ENCODE results near the gene MSI2.

MSI2 gene

DNA sequence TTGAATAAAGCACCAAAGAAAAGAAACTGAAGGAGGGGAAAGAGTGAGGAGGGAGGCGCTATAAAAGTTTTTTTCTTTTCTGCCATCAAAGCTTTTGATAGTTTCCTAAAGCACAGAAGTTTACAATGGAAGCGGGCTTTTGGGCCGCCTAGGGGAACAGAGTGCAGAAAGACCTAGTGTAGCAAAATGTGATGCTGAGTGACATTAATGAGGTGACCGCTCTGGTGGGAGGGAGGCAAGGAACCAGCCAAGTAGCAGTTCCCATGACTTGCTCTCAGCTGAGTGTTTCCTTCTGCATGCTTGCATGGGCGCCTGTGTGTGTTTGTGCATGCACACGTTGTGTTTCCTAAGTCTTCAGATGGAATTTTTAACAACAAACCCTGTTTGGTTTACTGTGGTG, 15.5 kb downstream of the MSI2 start:
- no peak for DNase-seq

- no peak for DNase-seq
Observed at GRCh38 chr17:57273490-57273889, 17.2 kb downstream of the MSI2 start.

DNA sequence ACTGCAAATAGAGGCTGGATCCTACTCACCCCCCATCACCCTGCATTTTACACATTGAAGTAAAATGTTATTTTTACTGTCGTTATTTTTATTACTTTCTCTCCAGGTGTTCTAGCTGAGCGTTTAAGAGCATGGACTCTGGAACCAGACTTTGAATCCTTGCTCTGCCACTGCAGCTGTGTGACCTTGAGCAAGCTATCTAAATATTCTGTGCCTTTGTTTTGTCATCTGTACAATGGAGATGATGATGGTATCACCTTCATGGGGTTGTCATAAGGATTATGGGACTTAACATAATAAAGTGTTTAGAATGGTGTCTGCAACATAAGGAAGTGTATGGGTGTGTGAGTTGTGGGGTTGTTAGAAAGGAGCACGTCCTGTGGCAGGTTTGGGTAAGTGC, 17.8 kb downstream of the MSI2 start:
- no peak for DNase-seq

- DNase-seq = no peak
Observed at GRCh38 chr17:57275071-57275764, 18.9 kb downstream of the MSI2 start.

- DNase-seq = no peak
Observed at GRCh38 chr17:57276621-57277020, 20.3 kb downstream of the MSI2 start.

- no peak for DNase-seq
Observed at GRCh38 chr17:57277923-57278604, 21.7 kb downstream of the MSI2 start.

- no peak for DNase-seq
Observed at GRCh38 chr17:57278740-57279387, 22.5 kb downstream of the MSI2 start.

GRCh38 chr17:57279432-57279831, 23.1 kb downstream of the MSI2 start:
- DNase-seq = no peak

- no peak for DNase-seq
Observed at GRCh38 chr17:57281887-57282286, 25.6 kb downstream of the MSI2 start.

- DNase-seq = no peak
Observed at GRCh38 chr17:57282296-57282695, 26.0 kb downstream of the MSI2 start.

DNA sequence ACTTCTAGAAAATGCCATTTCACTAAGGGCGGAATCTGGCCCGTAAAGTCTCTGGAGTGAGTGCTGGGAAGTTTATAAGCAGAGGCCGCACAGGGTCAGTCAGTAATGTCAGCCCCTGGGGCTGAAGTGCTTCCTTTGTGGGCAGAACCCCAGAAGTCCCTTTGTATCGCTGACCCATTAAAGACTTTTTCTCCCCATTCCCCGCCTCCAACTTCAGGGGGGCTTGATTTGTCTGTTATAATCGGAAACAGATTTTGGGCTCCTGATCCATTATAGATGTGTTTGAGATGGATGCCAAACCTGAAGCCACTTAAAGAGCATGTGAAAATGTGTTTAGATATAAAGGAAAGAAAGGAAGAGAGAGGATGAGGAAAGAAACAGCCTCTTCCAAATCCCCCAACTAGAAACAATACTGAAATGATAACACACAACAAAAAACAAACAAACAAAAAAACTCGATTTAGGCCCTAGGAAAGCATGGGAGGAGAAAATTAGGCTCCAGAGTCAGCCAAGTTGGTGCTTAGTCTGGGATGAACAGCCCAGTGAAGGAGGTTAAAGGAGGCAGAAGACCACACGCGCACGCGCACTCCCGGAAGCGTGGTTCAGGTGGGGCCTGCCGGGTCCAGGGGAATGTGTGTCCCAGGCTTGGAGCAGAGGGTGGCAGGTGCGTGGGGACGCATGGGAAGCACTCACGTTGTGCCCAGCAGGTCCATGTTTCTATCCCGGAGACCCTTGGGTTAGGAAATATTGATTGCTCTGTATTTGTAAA, 27.1 kb downstream of the MSI2 start:
- DNase-seq = no peak

GRCh38 chr17:57284583-57284982, 28.3 kb downstream of the MSI2 start:
- no peak for DNase-seq

DNA sequence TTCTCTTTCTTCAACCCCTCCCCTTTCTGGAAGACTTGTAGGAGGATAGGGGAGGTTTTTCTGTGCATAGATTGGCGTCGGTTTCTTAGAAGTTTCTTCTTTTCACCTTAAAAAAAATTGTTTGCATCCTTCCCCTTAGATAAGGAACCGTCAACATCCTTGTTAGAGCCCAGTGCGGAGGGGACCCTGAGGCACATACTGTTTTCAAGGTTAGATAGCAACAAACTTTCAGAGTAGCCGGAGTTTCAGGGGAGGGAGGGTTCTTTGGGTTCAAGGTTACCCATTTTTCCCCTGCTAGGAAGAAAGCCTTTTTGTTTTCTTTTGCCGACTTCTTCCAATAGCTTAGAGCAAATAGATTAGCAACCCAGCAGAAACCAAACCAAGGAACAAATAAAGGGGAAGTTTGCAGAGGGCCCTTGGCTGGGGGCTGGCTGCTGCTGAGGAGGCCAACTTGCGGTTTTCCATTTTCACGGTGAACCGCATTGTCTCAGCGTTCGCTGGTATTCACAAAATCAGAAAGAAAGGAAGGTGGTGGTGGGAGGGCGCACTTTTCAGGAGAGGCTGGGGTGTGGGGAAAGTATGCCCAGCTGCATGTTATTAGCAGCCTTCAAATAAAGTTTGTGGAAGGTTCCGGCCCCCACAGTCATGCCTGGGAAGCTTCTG, 28.8 kb downstream of the MSI2 start:
- DNase-seq = no peak

DNA sequence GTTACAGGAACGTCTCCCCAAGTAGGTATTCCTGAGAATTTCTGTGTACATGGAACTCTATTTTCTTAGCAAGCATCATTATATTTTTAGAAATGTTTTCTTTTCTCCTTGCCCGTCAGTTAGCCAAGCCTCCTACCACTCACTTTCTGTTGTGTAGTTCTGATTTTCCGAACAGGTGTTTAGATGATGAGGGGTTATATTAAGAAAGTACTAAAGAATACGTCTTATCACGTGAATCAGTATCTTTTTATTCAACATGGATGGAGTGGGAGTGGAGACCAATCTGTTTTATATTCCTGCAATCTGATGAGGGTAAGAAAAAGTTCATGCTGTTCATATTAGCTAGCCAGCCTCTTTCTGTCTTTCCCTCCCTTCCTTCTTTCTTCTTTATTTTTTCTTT, 29.4 kb downstream of the MSI2 start:
- no peak for DNase-seq

DNA sequence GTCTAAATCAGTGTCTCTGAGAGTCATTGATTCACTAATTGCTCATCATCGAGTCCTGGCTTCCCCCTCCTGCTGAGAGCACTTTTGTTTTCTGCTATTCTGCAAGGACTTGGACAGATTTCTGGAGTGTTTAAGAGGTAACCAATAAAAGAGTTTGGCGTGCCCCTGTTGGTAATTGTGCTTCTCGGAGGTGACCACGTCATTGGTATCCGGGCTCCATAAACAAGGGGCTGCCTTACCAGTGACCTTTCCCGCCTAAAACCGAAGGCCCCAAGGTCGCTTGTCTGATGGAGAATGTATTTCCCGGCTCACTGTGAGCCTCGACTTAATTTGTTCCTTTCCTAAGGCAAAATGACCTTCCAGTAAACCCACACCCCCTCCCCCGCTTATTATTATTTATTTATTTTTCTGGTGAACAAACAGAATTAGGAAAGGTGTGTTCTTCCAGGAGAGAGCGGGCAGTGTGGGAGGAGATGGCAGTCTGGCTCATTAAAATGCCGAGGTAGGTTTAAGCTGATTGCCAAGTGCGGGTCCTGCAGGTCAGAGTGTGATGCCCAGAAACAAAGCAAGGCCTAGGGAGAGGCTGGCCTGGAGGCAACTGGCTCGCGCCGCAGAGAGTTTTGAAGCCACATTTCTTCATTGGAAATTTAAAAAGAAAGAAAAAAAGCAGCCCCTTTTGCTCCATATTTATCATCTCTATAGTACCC, 30.2 kb downstream of the MSI2 start:
- peak; percentile 11 to 34 for DNase-seq

DNA sequence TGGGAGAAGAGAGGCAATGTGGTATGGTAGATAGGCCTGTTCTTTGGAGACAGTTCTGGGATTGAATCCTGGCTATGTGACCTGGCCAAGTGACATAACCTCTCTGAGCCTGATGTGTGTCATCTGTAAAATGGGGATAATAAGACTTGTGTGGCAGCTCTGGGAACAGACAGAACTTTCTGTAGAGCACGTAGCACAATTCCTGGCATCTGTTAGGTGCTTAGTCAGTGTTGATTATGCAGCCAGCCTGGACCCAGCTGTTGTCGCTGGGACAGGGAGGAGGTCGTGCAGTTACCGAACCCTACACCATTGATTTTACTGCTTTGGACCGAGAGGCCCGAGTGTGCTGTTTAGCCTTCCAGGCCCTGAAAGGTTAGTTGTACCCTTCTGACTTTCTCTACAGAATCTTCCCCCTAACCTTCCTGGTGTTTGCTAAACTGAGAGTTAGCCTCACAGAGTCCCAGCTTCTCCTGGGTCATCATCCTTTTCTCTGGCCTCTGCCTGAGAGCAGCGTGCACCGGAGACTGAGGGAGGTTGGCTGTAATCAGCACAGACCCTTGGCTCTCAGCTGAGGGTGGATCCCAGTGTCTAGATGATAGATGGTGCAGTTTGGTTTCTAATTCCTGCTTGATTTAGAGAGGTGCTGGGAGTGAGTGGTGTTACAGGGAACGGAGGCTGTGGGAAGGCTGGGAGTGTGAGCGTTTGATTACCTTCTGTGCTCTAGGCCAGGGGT, 31.9 kb downstream of the MSI2 start:
- no peak for DNase-seq

- no peak for DNase-seq
Observed at GRCh38 chr17:57288773-57289121, 32.4 kb downstream of the MSI2 start.

- no peak for DNase-seq
Observed at GRCh38 chr17:57289130-57289529, 32.8 kb downstream of the MSI2 start.

GRCh38 chr17:57289613-57290012, 33.3 kb downstream of the MSI2 start:
- no peak for DNase-seq

DNA sequence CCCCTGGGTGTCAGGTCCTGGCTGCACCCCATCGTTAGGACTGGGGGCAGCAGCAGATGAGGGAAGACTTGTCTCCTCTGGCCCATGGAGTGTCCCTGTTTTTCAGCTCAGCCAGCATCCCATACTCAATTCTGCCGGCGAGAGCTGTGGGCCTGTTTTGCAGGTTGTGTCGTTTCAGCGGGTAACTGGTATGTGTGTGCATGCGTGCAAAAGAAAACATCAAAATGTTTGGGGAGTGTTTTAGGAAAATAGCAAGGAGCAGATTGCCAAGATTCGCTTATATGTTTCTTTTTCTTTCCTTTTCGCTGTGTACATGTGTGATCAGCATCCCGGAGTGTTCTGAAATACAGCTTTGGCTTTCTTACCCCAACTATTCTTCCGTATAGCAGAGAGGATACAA, 34.7 kb downstream of the MSI2 start:
- DNase-seq = no peak

DNA sequence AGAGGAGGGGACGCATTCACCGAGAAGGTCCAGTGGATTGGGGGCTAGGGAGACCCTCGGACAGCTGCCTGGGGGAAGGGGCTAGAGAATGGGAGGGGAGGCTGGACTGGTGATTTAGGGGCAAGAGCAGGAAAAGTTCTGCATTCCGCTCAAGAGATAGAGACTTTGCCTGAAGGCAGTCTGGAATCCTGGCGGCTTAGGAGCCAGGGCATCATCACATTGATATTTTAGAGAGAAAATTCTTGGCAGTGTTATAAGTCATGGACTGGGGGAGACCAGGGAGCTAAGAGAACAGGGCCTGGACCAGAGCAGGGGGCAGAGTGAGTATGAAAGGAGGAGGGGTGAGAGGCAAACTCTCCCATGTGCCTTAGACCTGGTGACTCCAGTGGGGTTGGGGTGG, 35.8 kb downstream of the MSI2 start:
- DNase-seq = no peak

GRCh38 chr17:57293077-57293476, 36.8 kb downstream of the MSI2 start:
- DNase-seq = no peak

Measured in NCI-H2081 (cell line).